OCI-LY1 (cell line): ENCODE results near the gene ELMO3.

ENCODE experiments used
- H2AFZ ChIP-seq: fragments of 200-600 bp; sonication (generic), shearing (Covaris generic); 2 replicates; pipeline ENCODE4 v1.6.0; 2014; ENCODE audit warnings: antibody characterized with exemption, mild to moderate bottlenecking, low read length
- H3F3A ChIP-seq: fragments of 200-600 bp; sonication (generic), shearing (Covaris generic); 2 replicates; pipeline ENCODE4 v1.6.0; 2014; ENCODE audit warnings: mild to moderate bottlenecking, antibody characterized with exemption, low read length, moderate library complexity; ENCODE audit not compliant: insufficient read depth
- H3K27ac ChIP-seq: fragments of 200-600 bp; sonication (generic); 2 replicates; pipeline ENCODE4 v1.5.1; 2014; ENCODE audit warnings: low read length, mixed run types, mild to moderate bottlenecking, low read depth; ENCODE audit not compliant: poor library complexity, severe bottlenecking
- H3K27me3 ChIP-seq: fragments of 200-600 bp; sonication (generic); 2 replicates; pipeline ENCODE4 v1.6.0; 2014; ENCODE audit warnings: antibody characterized with exemption, mild to moderate bottlenecking, low read length, moderate library complexity; ENCODE audit not compliant: insufficient read depth
- H3K36me3 ChIP-seq: fragments of 200-600 bp; sonication (generic); 2 replicates; pipeline ENCODE4 v1.6.1; 2014; ENCODE audit warnings: mild to moderate bottlenecking, antibody characterized with exemption, low read length, moderate library complexity, mixed read lengths; ENCODE audit not compliant: insufficient read depth
- H3K4me1 ChIP-seq: fragments of 200-600 bp; sonication (generic); 2 replicates; pipeline ENCODE4 v1.5.1; 2014; ENCODE audit warnings: mild to moderate bottlenecking, low read length, moderate library complexity; ENCODE audit not compliant: insufficient read depth, severe bottlenecking
- H3K4me2 ChIP-seq: fragments of 200-600 bp; sonication (generic), shearing (Covaris generic); 2 replicates; pipeline ENCODE4 v1.6.1; 2014; ENCODE audit warnings: low read length
- H3K4me3 ChIP-seq: fragments of 200-600 bp; sonication (generic); 2 replicates; pipeline ENCODE4 v1.5.1; 2014; ENCODE audit warnings: low read length, low read depth, mild to moderate bottlenecking, mixed read lengths; ENCODE audit not compliant: poor library complexity, severe bottlenecking
- H3K79me2 ChIP-seq: fragments of 200-600 bp; shearing (Covaris generic); 2 replicates; pipeline ENCODE4 v1.6.1; 2016; ENCODE audit warnings: mixed run types, low read length, mixed read lengths; ENCODE audit not compliant: insufficient read depth
- H3K9ac ChIP-seq: fragments of 200-600 bp; sonication (generic), shearing (Covaris generic); 2 replicates; pipeline ENCODE4 v1.6.1; 2014; ENCODE audit warnings: mild to moderate bottlenecking, low read length, mixed read lengths
- H3K9me2 ChIP-seq: fragments of 200-600 bp; sonication (generic), shearing (Covaris generic); 2 replicates; pipeline ENCODE4 v1.6.1; 2014; ENCODE audit warnings: low read depth, mild to moderate bottlenecking, low read length, mixed read lengths
- H3K9me3 ChIP-seq: fragments of 200-600 bp; shearing (Covaris generic); 2 replicates; pipeline ENCODE4 v1.6.1; 2014; ENCODE audit warnings: low read length, mixed read lengths
- H4K20me1 ChIP-seq: fragments of 200-600 bp; sonication (generic), shearing (Covaris generic); 2 replicates; pipeline ENCODE4 v1.6.0; 2016; ENCODE audit warnings: mild to moderate bottlenecking, low read length; ENCODE audit not compliant: insufficient read depth
- EZH2 ChIP-seq: fragments of 200-600 bp; sonication (generic), shearing (Covaris generic); IDR thresholded peaks from 2 replicates; pipeline ENCODE4 v1.8.0; 2017; ENCODE audit warnings: borderline replicate concordance, mixed run types, mild to moderate bottlenecking, antibody characterized with exemption, low read length, moderate library complexity, mixed read lengths
- TF ChIP-seq, protein P1 (sequence below): fragments of 200-600 bp; sonication (generic), shearing (Covaris generic); IDR thresholded peaks from 2 replicates; pipeline ENCODE4 v1.5.1; 2017; ENCODE audit warnings: mild to moderate bottlenecking, antibody characterized with exemption, low read length, moderate library complexity, mixed read lengths

Gene ELMO3

DNA sequence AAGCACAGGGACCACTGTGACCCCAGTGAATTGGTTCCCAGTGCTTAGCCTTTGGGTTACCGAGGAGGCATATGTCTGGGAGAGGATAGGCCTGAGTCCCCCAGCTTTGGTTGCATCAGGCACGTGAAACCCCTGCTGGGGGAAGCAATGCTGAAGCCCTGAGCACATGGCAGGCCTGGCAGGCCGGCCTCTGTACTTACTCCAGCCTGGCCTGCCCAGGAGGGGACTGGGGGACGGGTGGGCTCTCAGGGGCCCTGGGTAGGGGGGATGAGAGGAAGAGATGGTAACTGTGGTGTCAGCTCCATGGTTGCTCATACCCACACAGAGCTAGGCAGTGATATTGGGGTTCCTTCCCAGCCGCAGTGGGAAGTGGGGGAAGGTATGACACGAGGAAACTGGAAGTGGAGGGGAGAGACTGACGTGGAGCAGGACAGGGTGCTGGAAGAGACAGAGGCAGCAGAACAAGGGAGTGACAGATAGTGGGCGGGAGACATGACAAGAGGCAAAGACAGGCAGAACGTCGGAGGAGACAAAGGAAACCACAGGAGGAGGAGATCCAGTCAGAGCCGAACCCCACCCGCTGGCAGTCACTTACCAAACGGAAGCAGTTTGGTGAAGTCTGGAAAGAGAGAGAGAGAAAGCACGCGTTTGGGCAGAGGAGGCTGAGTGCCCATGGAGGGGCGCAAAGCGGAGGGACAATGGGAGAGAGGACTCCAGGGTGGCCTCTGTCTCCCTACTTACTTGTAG lies 37.1 kb downstream of the ELMO3 start:
- Histone ChIP-seq H3K9me3 (no peaks in the 10 kb centered on the region), H2AFZ (no peak overlapping the region), H3K9ac (no peak overlapping the region), H3K79me2 (no peaks in the 10 kb centered on the region), H3F3A (no peaks in the 10 kb centered on the region), H4K20me1 (no peaks in the 10 kb centered on the region), H3K27me3 (no peaks in the 10 kb centered on the region), H3K27ac (no peak overlapping the region), H3K4me1 (no peaks in the 10 kb centered on the region), H3K4me3 (no peak overlapping the region), H3K4me2 (no peak overlapping the region; the same call in 1 of the 2 replicates), H3K36me3 (peaks cover 13% of the 10 kb centered on the region), H3K9me2 (no peaks in the 10 kb centered on the region)
- TF ChIP-seq EZH2: no peak
- TF ChIP-seq, protein P1, sequence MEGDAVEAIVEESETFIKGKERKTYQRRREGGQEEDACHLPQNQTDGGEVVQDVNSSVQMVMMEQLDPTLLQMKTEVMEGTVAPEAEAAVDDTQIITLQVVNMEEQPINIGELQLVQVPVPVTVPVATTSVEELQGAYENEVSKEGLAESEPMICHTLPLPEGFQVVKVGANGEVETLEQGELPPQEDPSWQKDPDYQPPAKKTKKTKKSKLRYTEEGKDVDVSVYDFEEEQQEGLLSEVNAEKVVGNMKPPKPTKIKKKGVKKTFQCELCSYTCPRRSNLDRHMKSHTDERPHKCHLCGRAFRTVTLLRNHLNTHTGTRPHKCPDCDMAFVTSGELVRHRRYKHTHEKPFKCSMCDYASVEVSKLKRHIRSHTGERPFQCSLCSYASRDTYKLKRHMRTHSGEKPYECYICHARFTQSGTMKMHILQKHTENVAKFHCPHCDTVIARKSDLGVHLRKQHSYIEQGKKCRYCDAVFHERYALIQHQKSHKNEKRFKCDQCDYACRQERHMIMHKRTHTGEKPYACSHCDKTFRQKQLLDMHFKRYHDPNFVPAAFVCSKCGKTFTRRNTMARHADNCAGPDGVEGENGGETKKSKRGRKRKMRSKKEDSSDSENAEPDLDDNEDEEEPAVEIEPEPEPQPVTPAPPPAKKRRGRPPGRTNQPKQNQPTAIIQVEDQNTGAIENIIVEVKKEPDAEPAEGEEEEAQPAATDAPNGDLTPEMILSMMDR: no peak

GRCh38 chr16:67236563-67237395 lies 37.8 kb downstream of the ELMO3 start:
- TF ChIP-seq EZH2: no peak
- TF ChIP-seq, protein P1: no peak
- Histone ChIP-seq H3K9ac (no peak overlapping the region), H3K27ac (no peak overlapping the region), H3K9me2 (no peaks in the 10 kb centered on the region), H3K4me3 (no peak overlapping the region), H3K4me1 (no peaks in the 10 kb centered on the region), H3K4me2 (no peak overlapping the region), H3K9me3 (no peaks in the 10 kb centered on the region), H3K27me3 (no peaks in the 10 kb centered on the region), H2AFZ (no peak overlapping the region), H4K20me1 (no peaks in the 10 kb centered on the region), H3K79me2 (no peaks in the 10 kb centered on the region), H3F3A (no peaks in the 10 kb centered on the region), H3K36me3 (peaks cover 6% of the 10 kb centered on the region)

DNA sequence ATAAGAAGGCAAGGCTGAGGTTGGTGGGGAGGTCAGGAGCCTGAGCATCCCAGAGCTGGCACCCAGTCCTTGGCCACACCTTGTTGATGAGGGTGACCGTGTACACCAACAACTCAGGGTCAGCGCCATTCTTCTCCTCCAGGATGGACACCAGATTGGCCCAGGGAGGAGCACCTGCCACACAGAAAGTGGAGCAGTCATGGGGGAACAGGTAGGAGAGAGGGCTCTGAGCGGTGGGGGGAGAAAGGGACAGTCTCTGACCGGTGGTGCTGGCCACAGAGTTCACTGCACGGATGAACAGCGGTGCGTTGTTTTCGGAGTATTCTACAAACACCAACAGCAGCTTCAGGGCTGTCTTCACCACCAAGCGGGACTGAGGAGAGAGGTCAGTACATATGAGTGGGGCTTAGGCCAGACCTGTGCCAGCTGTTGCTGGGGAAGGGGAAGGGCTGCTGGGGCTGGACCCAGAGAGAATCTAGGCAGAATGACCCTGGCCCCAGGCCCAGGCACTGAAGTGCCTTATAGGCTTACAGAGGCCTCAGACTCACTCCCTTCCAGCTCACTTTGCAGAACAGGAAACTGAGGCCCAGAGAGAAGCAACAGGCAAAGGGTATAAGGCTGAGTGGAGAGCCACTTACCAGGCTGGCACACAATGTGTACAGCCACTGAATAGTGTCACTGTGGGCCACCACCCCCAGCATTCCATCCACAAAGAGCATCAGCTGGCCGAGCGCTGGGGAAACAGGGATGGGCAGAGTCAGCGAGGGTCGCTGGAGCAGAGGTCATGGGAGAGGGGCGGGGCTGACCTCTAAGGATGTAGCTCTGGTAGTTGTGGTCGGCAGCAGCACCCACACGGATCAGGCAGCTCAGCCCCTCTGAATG lies 38.7 kb downstream of the ELMO3 start:
- no peak overlapping the region for H3K27ac ChIP-seq
- no peak overlapping the region for H2AFZ ChIP-seq
- no peak overlapping the region for H3K4me2 ChIP-seq
- no peaks in the 10 kb centered on the region for H3K9me2 ChIP-seq
- H3K79me2 ChIP-seq: no peaks in the 10 kb centered on the region
- H4K20me1 ChIP-seq: no peaks in the 10 kb centered on the region
- TF ChIP-seq EZH2: no peak
- TF ChIP-seq, protein P1: no peak
- peaks cover 4% of the 10 kb centered on the region; the same call in 1 of the 2 replicates for H3K36me3 ChIP-seq
- no peaks in the 10 kb centered on the region for H3K4me1 ChIP-seq
- H3K9ac ChIP-seq: no peak overlapping the region
- no peaks in the 10 kb centered on the region for H3F3A ChIP-seq
- no peaks in the 10 kb centered on the region for H3K27me3 ChIP-seq
- H3K9me3 ChIP-seq: no peaks in the 10 kb centered on the region
- H3K4me3 ChIP-seq: no peak overlapping the region
